HG02938 (cell line): ENCODE measurements around the gene OR6A2.
A peak's percentile ranks its signal among the peaks of the same experiment; 100 is the strongest.
"Not testable (repeated sequence)": the region's sequence is repeated elsewhere in the genome, so short reads cannot be mapped to it uniquely, and the experiment has no call there.

Experiments used
- ATAC-seq: cut with Tn5 transposase; IDR thresholded peaks from one replicate; pipeline ENCODE4 v1.9.1; 2021; ENCODE audit warnings: mild to moderate bottlenecking, moderate library complexity; ENCODE audit not compliant: unreplicated experiment

OR6A2 gene

DNA sequence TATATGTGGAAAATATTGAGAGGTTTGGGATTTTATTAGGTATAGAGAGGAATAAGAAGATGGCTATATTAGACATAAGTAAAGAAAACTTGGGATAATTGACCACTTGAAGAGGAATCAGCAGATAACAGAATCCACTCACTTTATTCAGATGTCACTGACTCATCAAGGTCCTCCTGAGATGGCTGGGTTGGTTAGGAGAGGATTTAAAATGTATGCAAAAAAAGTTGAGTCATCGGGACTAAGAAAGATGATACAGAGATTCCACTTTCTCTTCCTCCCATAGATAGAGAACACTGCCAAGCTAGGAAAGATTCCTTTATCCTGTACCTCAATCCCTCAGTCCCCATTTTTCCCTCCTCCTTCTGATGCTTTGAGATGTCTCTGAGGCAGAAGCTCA, at the start of gene OR6A2:
Gene OR6A2, minus strand, starts transcription at position 288 of the 400 bp plus-strand sequence. CDS start 3,981 bp downstream, outside the sequence.
- no peak for ATAC-seq

DNA sequence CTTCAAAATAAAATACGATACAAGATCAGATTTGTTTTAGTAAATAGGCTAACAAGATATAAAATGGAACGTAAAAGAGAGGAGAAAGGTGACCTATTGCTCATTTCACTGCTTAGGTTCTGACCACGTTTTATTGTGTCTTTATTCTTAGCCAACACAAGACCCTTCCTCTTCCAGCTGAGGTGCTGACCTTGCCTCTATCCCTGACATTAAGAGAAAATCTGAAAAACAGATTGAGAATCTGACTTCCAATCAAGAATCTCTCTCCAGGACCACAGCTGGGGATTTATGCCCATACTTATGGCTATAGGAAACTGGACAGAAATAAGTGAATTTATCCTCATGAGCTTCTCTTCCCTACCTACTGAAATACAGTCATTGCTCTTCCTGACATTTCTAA, 45.9 kb upstream of the OR6A2 start, which contains the start of gene OR10A5:
Gene OR10A5, plus strand, starts transcription at position 301 of the 400 bp plus-strand sequence. Its CDS starts 0 bp downstream, at position 301.
- ATAC-seq: no peak

DNA sequence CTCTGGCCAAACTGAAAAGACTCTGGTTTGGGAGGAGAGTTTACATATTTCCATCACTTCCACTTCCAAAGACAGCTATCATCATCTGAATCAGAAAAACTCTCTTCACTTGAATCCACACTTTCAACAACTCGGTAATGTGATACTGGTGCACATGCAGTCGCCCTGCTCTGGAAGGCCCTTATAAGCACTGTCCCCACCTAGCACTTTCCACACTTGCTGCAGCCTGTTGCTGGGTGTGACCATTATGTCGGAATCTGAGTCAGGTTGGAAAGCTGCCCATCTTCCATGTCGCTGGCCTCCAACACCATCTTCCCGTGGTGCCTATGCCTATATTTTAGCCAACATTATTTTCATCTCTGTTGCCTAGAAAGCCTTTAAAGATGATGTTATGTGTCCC, 44.9 kb upstream of the OR6A2 start:
- no peak for ATAC-seq

DNA sequence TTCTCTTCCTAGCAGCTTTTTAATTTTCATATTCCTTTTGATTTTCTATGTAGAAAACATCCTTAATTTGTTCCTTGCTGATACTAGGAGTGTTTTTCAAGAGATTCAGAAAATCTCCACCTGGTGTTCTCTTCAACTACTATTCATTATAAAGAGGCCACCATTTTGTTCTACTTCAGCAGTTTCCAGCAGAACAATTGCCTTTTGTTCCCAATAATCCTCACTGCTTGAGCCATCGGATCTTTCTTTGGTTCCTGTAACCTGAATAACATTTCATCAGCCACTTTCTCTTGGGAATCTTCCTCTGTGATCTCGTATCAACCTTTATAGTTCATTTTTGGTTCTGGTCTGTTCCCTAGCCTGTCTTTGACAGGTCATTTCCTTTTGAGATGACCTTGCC, 44.2 kb upstream of the OR6A2 start:
- no peak for ATAC-seq

DNA sequence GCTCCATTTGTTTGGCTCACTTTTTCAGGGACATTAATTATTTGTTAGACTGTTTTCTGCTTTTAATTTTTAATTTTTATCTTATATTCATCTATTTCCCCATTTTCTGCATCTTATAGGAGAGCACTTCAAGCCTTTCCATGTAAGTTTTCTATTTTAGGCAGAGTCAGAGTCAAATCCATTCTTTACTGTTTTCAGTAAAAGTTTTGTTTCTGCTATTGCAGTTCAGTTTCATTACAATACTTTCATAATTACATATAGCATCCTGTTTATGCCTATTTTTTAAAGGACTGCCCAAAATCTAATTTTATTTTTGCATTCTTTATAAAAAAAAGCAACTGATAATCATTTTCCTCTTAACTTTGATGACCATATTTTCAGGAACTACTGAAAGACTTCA, 42.2 kb upstream of the OR6A2 start:
- ATAC-seq: no peak

DNA sequence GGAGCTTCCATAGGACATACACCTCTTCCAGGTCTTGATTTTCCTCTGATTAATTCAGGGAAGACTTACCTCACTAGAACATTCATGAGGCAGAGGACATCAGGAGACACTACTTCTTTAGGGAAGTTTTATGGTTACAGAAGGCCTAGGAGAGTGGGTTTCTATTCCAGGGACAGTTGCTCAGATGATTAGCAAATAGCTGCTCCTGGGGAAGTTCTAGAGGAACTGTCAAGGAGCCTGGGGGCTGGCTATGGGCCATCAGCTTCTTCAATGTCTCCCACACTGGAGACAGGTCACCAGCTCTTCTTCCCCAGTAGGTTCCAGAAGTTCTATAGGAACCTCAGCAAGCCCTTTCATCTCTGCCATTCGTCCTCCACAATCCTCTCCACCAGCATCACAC, 34.5 kb upstream of the OR6A2 start:
- no peak for ATAC-seq

DNA sequence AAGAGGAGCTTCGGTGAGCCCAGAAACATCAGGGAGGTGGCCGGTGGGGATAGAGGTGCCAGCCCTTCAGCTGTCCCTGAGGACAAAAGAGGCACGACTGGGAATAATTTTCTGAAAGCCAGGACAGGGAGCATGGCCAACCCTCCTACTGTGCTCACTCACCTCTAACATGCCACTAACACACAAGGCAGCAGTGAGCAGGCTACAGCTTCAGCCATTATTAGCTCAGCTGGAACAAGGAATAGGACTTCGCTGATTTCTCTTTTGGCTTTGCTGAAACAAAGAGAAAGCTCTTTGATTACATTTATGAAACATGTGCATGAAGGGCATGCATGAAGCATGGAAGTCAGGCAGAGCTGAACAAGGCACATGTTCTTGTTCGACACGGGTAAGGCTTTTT, 33.9 kb upstream of the OR6A2 start:
- no peak for ATAC-seq

DNA sequence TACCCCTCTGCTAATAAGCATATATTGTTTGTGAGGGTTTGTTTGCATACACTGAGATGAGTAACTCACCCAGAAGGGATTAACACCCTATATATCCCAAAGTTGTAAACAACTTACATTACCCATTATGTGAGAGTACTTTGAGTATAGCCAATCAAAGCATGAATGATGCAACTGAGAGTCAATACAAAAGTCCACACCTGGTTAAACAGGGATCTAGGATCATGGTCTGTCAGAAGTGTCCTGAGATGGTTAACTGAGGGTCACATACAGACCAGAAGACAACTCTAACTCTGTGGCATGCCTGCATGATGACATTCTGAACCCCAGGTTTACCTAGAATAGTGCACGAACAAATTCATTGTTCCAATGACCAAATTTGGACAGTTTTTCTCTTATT, 28.6 kb upstream of the OR6A2 start:
- ATAC-seq: no peak

DNA sequence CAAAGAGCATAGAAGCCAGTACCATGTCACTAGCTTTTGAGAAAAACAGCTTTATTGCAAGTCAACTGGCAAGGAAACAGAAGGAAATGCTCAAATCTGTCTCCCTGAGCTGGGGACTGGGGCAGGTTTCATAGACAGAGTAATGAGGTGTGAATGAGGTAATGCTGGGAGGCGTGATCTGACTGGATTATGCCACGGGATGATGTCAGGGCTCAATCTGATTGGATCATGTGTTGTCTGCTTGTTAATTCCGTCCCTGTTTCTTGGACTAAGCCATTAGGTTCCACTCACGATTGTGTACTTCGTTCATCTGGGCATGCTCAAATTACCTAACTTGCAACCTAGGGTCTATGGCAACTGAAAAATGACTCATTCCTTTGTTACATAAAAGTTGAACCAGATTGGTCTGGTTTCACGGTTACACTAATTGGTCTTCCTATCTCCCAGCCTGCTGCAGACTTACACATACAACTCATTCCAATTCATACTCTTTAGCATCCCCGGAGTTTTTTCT, 25.8 kb upstream of the OR6A2 start:
- ATAC-seq: no peak

DNA sequence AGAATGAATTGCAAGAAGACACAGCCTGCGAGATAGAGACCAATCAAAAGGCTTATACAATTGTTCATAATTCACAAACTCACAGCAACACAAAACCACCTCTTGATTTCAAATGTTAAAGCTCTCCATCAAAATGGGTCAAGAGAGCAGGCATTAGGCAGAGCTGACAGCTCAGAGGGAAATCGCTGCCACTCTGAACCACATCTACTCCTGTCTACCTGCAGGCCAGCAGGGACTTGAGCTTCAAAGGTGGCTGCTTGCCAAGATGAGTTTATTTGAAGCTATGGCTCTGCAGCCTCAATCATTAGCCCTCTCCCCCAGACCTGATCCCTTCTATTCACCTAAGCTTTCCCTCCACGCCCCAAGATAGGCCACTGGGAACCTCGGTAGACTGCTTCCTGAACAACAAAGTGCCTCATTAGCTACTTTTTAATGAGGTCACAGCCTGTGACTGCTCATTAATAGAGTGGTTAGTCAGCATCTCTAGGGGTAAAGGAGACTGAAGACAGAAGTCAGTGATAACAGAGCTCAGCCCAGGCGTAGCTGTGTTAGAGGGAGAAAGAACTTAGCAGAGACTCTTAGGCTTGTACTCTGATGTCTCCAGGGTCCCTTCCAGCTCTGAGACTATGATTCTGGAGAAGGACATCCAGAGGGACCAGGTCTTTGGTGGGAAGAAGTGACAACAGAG, 24.8 kb upstream of the OR6A2 start:
- no peak for ATAC-seq

DNA sequence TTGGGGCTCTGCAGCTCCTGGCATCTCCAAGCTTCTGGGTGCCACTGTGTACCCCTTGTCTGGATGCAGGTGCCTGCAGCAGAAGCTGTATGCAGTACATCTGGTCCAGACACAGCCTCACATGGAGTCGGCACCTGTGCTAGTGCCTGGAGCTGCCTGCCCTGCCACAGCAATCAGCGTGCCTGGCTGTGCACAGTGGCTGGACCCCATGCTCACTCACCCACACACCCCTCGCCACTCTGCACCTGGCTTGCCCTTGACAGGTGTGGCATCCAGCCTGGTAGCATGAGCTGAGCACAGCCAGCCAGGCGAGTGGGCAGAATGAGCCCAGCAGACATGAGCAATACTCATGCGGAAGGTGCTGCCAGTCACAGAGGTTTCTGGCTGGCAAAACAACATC, 19.5 kb upstream of the OR6A2 start:
- no peak for ATAC-seq

DNA sequence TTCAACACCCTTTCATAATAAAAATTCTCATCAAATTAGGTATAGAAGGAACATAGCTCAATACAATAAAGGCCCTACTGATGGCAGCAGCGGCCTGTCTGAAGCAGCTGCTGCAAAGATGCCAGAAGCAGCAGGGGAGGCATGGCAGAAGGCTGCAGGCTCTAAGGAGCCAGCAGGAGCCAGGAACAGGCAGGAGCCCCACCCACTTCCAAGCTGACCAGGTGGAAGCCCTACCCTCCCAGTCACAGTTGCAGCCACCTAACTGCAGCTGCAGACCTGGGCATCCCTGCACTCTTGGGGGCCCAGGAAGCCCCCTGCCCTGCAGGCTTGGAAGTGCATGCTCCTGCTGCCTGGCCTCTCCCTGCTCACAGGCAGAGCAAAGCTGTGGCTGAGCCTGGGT, 18.2 kb upstream of the OR6A2 start:
- ATAC-seq: no peak

DNA sequence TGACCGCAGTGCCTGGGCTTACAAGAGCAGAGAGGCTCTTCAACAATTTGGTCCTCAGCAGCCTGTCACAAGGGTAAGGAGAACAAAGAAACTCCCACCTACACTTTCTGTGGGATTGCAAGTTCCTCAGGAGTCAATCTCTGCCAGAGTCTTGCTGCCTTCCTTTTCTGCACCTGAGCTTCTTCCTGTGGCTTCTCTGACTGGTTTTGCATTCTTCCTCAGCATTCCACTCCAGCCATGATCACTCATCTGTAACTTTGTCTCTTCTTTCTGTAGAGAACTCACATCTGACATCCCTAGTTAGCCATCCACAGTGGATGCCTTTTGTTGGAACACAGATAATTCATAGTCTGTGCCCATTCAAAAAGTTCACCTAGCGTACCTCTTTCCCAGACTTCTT, 14.2 kb upstream of the OR6A2 start:
- ATAC-seq: no peak

DNA sequence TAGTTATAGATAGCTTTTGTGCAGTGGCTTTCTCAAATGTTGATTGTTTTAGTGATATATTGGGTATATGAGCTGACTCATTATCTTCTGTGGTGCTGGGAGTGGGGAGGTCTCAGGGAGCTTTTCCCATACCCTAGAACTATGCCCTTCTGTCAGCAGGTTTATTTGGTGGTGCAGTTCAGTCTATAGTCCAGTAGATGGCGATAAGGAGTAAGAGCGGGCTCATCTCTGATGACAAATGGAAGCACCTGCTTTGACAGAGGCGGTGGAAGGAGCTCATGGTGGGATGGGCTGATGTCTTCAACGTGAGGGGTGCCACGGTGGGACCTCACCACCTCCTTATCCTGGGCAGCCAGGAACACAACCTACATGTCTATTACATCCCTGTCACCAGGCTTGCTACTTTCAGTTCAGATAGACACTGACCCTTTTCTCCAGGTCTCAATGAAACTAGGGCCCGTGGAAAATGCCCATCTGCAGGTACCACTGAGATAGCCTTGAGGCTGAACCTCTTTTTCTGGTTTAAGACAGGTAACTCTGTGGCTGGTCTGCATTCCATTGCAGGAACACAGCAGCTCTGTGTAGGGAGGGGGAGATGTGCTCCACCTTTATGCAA, 13.0 kb upstream of the OR6A2 start:
- peak; percentile 95 for ATAC-seq

DNA sequence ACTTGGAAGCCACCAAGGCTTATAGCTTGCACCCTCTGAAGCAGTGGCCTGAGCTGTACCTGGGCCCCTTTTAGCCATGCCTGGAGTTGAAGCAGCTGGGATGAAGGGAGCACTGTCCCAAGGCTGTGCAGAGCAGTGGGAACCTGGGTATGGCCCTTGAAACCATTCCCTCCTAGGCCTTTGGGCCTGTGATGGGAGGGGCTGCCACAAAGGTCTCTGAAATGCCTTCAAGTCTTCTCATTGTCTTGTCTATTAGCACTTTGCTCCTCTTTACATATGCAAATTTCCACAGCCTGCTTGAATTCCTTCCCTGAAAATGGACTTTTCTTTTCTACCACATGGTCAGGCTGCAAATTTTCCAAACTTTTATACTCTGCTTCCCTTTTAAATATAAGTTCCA, 1.6 kb upstream of the OR6A2 start:
- not testable (repeated sequence) for ATAC-seq

DNA sequence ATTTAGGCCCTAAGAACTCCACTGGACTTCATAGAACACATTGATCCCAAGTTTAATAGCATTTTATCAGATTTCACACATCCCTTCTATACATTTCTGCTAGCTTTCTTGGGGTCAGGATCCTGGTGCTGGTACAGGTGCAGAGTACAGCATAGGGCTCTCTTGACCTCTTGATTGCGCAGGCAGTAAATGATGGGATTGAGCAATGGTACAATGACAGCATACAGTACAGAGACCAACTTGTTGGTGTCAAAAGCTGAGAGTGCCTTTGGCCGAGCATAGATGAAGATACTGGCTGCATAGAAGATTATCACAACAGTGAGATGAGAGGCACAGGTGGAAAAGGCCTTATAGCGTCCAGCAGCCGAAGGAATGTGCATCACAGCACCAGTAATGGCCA, 4.8 kb downstream of the OR6A2 start:
- ATAC-seq: no peak

DNA sequence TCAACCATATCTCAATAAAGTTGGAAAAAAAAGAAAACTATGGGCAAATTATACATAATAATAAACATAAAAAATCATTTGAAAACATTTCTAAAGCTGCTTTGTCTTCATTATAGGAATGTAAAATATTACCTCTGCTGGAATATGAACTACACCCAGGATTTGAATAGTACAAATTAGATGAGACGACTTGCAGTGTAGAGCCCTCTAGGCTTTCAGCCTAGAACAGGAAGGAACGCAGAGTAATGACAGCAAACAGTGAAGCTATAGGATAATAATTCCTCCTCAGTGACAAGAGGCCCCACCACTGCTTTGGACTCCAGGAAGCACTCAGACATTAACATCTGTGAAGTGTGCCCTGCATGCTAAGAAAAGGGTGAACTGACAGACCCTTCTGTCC, 8.9 kb downstream of the OR6A2 start:
- no peak for ATAC-seq

DNA sequence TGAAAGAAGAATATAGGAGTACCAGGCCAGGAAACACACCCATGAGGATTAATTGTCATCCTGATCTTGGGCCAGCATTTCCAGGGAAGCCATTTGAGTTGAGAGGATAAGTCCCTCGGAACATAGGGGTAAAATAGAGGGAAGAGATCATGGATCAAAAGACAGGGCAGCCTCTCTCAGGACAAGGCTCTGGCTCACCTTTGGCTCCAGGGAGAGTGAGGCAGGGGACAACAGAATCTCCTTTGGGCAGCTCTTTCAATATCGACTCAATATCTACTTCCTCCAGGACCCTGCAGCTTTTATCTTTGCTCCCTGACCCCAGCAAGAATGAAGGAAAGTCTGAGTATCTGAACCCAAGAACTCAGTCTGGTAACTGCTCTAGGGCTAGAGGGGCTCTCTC, 16.8 kb downstream of the OR6A2 start, which contains the start of gene OR2AG1:
Gene OR2AG1, plus strand, starts transcription at position 301 of the 400 bp plus-strand sequence. CDS start 2,018 bp downstream, outside the sequence.
- no peak for ATAC-seq

DNA sequence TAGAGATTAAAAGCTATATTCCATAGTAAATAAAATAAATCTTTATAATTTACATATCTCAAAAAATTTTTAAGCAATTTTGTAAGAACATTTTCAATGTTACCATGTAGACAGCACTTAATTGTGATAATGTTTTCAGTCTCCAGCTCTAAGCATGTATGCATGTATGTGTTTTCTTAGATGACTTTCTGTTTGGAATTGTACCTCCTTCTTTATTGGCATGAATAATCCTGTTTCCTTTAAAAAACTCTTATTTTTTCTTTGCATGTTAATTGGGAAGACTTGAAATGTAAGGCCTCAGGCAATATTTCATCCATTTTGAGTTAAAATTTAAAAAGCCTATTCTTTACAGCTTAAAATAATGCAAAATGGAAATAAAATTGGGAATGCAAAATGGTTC, 18.7 kb downstream of the OR6A2 start:
- no peak for ATAC-seq

DNA sequence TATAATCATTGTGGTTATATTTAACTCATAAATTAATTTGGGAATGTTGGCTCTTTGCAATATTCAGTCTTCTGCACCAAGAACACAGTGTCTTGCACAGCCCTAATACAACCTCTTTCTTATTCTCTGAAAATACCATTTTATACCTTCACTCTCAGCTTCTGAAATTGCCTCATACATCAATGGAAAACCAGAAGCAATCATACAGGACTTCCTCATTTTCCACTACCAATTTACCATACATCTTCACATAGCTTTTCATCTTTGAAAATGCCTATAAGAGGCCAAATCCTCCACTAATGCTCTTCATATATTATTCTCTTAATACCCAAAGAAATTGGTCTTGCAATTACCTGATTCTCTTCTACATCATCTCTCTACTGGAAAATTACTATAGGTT, 21.0 kb downstream of the OR6A2 start:
- no peak for ATAC-seq

DNA sequence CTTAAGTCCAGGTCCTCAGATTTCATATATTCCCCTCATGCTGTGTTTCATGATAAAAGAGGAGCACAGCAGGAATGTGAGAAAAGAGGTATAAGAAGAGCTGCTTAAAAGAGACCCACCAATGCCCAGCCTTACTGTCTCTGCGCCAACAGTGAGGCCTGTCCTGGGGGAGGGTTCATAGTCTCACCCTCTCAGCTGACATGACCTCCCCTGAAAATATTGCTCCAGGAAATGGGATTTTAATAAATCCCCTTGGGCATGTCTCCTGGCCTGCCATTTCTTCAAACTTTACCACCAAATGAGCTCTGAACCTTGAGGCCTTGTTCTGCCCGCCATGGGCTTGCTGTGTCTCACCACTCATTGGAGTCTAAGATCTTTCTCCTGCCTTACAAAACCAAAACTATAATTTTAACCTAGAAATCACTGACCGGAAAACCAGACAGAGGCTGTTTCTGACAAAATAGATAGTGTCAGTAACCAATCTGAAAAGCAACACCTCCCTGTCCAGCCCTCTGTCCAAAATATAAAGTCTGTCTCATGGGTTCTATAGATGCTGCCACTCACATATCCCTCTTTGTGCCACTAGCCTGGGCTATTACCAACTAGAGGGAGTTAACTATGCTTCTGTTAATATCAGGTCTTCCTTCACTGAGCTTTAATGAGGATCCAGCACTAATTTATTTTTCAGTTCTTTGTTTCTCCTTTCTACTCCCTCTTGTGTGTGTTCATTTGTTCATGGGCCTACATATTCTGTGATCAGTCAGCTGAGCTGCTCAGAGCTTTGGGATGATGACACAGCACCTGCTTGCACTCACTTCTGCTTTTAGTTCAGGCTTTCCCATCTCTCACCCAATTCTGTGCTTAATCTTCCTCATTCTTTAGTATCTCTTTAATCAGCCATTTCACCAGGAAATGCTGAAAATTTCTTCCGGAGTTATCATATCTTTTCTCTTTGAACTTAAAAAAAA, 27.3 kb downstream of the OR6A2 start, which contains the start of gene OR2AG2:
Gene OR2AG2, minus strand, starts transcription at position 51 of the 968 bp plus-strand sequence. CDS start 3,019 bp downstream, outside the sequence.
- peak; percentile 98 for ATAC-seq
